Head of caudate nucleus (tissue), 42 donors: ENCODE data around the gene SLC30A5.
"Not testable (repeated sequence)": the region's sequence is repeated elsewhere in the genome, so short reads cannot be mapped to it uniquely, and the experiment has no call there.

ENCODE experiments used
- DNase-seq, 42 donors: peaks; one replicate each; pipeline versions ENCODE4 v3.0.0 to v3.0.0-alpha.2; 2020 to 2021; ENCODE audit warnings: mixed read lengths in 7 of 42
- intact Hi-C: fragments of 100-400 bp; cut with DNase I; formaldehyde crosslinking; loops from one replicate; pipeline ENCODE4 v1.15.0; 2022

Gene SLC30A5

GRCh38 chr5:69093771-69094482, at the start of gene SLC30A5:
SLC30A5 (plus strand) TSS chr5:69094014; CDS start chr5:69094256, 242 bp downstream.
- DNase-seq: peak; percentile 95 to 100 (median 99)
- intact Hi-C loops: loop anchor here (10.0 kb wide), 1 partner anchor 271 kb away; the partner anchor contains the start of genes AK6, RAD17 and TAF9

- intact Hi-C loops, DNase-seq: not testable (repeated sequence)
Observed at GRCh38 chr5:69045213-69045612, 48.6 kb upstream of the SLC30A5 start.

GRCh38 chr5:69046375-69046957, 47.3 kb upstream of the SLC30A5 start:
- DNase-seq: no peak
- intact Hi-C loops: no loop called here

- intact Hi-C loops: no loop called here
- peak in 2 of 42 donors; percentile 41 to 46 for DNase-seq
Observed at GRCh38 chr5:69048230-69048629, 45.6 kb upstream of the SLC30A5 start.

- intact Hi-C loops: no loop called here
- DNase-seq: no peak
Observed at GRCh38 chr5:69049151-69049550, 44.7 kb upstream of the SLC30A5 start.

GRCh38 chr5:69049796-69050195, 44.0 kb upstream of the SLC30A5 start:
- DNase-seq: no peak
- intact Hi-C loops: no loop called here

GRCh38 chr5:69050214-69050613, 43.6 kb upstream of the SLC30A5 start:
- DNase-seq: no peak
- intact Hi-C loops: no loop called here

GRCh38 chr5:69052181-69052580, 41.6 kb upstream of the SLC30A5 start:
- intact Hi-C loops: no loop called here
- DNase-seq: no peak

GRCh38 chr5:69074664-69075521, 18.9 kb upstream of the SLC30A5 start:
- intact Hi-C loops: no loop called here
- DNase-seq: no peak

GRCh38 chr5:69075522-69076179, 18.2 kb upstream of the SLC30A5 start:
- no peak for DNase-seq
- intact Hi-C loops: no loop called here

GRCh38 chr5:69078921-69079540, 14.8 kb upstream of the SLC30A5 start:
- DNase-seq: no peak
- intact Hi-C loops: no loop called here

- intact Hi-C loops: no loop called here
Observed at GRCh38 chr5:69079556-69079955, 14.3 kb upstream of the SLC30A5 start.

GRCh38 chr5:69083412-69083811, 10.4 kb upstream of the SLC30A5 start:
- intact Hi-C loops: no loop called here
- DNase-seq: no peak

More at GRCh38 chr5:69079556-69079955, 14.3 kb upstream of the SLC30A5 start:
- no peak for DNase-seq

GRCh38 chr5:69084195-69084594, 9.6 kb upstream of the SLC30A5 start:
- intact Hi-C loops: no loop called here
- no peak for DNase-seq

GRCh38 chr5:69084903-69085302, 8.9 kb upstream of the SLC30A5 start:
- DNase-seq: no peak
- intact Hi-C loops: no loop called here

GRCh38 chr5:69086206-69086605, 7.6 kb upstream of the SLC30A5 start:
- intact Hi-C loops: no loop called here
- no peak for DNase-seq

GRCh38 chr5:69088006-69088405, 5.8 kb upstream of the SLC30A5 start:
- intact Hi-C loops: not testable (repeated sequence)

GRCh38 chr5:69090158-69090557, 3.7 kb upstream of the SLC30A5 start:
- intact Hi-C loops: loop anchor here (10.0 kb wide), 1 partner anchor 275 kb away; the partner anchor contains the start of genes AK6, RAD17 and TAF9

More at GRCh38 chr5:69088006-69088405, 5.8 kb upstream of the SLC30A5 start:
- DNase-seq: not testable (repeated sequence)

GRCh38 chr5:69091771-69092170, 2.0 kb upstream of the SLC30A5 start:
- DNase-seq: no peak
- intact Hi-C loops: loop anchor here (10.0 kb wide), 1 partner anchor 273 kb away; the partner anchor contains the start of genes AK6, RAD17 and TAF9

More at GRCh38 chr5:69090158-69090557, 3.7 kb upstream of the SLC30A5 start:
- no peak for DNase-seq
